ENCODE data around the gene RSPH6A. TPM values are rescaled to one million over a fixed set of nuclear protein-coding genes. Genes with fewer than 3 reads are reported as not detected.

Gene RSPH6A
- total and polyA plus RNA-seq, 10 of the 15 experiments (the other 5 are each of a cell fraction or from before 2014, with no cell fraction given) = 0.03 to 0.41 (median 0.22) TPM; not detected in 4

GRCh38 chr19:45754323-45754722, 60.8 kb downstream of the RSPH6A start:
- 78% methylated on average over 8 of the region's 8 CpGs for WGBS (ENCODE audit: insufficient coverage, insufficient replicate concordance, low lambda C conversion rate, missing lambda C conversion rate)
- no peak for TF ChIP-seq BCLAF1 (IDR thresholded peaks at IDR 0.05)
- no peak for TF ChIP-seq ZNF384 (IDR thresholded peaks at IDR 0.05; ENCODE audit: borderline replicate concordance, low read depth, low read length)
- TF ChIP-seq, protein P1, sequence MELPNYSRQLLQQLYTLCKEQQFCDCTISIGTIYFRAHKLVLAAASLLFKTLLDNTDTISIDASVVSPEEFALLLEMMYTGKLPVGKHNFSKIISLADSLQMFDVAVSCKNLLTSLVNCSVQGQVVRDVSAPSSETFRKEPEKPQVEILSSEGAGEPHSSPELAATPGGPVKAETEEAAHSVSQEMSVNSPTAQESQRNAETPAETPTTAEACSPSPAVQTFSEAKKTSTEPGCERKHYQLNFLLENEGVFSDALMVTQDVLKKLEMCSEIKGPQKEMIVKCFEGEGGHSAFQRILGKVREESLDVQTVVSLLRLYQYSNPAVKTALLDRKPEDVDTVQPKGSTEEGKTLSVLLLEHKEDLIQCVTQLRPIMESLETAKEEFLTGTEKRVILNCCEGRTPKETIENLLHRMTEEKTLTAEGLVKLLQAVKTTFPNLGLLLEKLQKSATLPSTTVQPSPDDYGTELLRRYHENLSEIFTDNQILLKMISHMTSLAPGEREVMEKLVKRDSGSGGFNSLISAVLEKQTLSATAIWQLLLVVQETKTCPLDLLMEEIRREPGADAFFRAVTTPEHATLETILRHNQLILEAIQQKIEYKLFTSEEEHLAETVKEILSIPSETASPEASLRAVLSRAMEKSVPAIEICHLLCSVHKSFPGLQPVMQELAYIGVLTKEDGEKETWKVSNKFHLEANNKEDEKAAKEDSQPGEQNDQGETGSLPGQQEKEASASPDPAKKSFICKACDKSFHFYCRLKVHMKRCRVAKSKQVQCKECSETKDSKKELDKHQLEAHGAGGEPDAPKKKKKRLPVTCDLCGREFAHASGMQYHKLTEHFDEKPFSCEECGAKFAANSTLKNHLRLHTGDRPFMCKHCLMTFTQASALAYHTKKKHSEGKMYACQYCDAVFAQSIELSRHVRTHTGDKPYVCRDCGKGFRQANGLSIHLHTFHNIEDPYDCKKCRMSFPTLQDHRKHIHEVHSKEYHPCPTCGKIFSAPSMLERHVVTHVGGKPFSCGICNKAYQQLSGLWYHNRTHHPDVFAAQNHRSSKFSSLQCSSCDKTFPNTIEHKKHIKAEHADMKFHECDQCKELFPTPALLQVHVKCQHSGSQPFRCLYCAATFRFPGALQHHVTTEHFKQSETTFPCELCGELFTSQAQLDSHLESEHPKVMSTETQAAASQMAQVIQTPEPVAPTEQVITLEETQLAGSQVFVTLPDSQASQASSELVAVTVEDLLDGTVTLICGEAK (IDR thresholded peaks at IDR 0.05; ENCODE audit: borderline replicate concordance) = no peak
- no peak for TF ChIP-seq LARP7 (IDR thresholded peaks at IDR 0.05)
- no peak for TF ChIP-seq ZNF217 (IDR thresholded peaks at IDR 0.05)
- no peak for TF ChIP-seq NRF1 (conservative IDR thresholded peaks at IDR 0.05; ENCODE audit: low read depth, low read length)
- no peak for TF ChIP-seq BHLHE40 (IDR thresholded peaks at IDR 0.05; ENCODE audit: borderline replicate concordance in 1 of 2, low read depth in 2 of 2, low read length in 1 of 2)
- no peak for TF ChIP-seq KAT2A (conservative IDR thresholded peaks at IDR 0.05; ENCODE audit: control insufficient read depth, low read depth, low read length)
- TF ChIP-seq BCL11A (IDR thresholded peaks at IDR 0.05; ENCODE audit: low read depth, low read length) = no peak
- TF ChIP-seq IRF4 (IDR thresholded peaks at IDR 0.05; ENCODE audit: low read depth, low read length) = no peak
- no peak for TF ChIP-seq RFX5 (IDR thresholded peaks at IDR 0.05; ENCODE audit: low read depth, low read length)
- TF ChIP-seq SMC3 (IDR thresholded peaks at IDR 0.05; ENCODE audit: borderline replicate concordance, low read length) = no peak
- TF ChIP-seq, protein P2, sequence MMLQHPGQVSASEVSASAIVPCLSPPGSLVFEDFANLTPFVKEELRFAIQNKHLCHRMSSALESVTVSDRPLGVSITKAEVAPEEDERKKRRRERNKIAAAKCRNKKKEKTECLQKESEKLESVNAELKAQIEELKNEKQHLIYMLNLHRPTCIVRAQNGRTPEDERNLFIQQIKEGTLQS (IDR thresholded peaks at IDR 0.05; ENCODE audit: borderline replicate concordance, extremely low read depth, low read depth, low read length) = no peak
- TF ChIP-seq, protein P3, sequence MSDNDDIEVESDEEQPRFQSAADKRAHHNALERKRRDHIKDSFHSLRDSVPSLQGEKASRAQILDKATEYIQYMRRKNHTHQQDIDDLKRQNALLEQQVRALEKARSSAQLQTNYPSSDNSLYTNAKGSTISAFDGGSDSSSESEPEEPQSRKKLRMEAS (IDR thresholded peaks at IDR 0.05; ENCODE audit: low read depth, low read length) = no peak
- no peak for TF ChIP-seq MYB (IDR thresholded peaks at IDR 0.05; ENCODE audit: borderline replicate concordance, low read depth, low read length)
- no TSS peak for BruUV-seq (replicated peaks)
- H4K20me1 ChIP-seq (ENCODE audit: control insufficient read depth, insufficient read depth) = no peaks in the 10 kb centered on the region
- no peaks in the 10 kb centered on the region for H3K9me3 ChIP-seq (replicated peaks; ENCODE audit: control insufficient read depth, insufficient read depth, low read length)
- SMC1A ChIA-PET (ENCODE audit: uncharacterized antibody, unreplicated experiment) = interaction anchor here (1.1 kb wide), 1 partner anchor 37 kb away, joined by 4 read pairs; no protein-coding TSS in a partner anchor
- FAIRE-seq (no peak), DNase-seq (ENCODE audit: low read depth, low spot score) (no peak), ATAC-seq (no peak)
- POLR2A ChIA-PET = interaction anchor here (0.8 kb wide), 1 partner anchor 13 kb away, joined by 3 read pairs; no protein-coding TSS in a partner anchor
- no peaks in the 10 kb centered on the region for H3K4me1 ChIP-seq (ENCODE audit: control insufficient read depth, insufficient read depth, low read length)
- no peaks in the 10 kb centered on the region for H3K79me2 ChIP-seq (ENCODE audit: control insufficient read depth, insufficient read depth, low read length)
- H3K27me3 ChIP-seq (replicated peaks in 1 of 2; ENCODE audit: control insufficient read depth in 2 of 2, insufficient read depth in 2 of 2, low read length in 1 of 2) = no peaks in the 10 kb centered on the region
- in situ Hi-C loops (cut with MboI) (no loop called here), intact Hi-C loops (cut with micrococcal nuclease; ENCODE audit: unreplicated experiment) (no loop called here)
- no peak overlapping the region for H3K4me2 ChIP-seq (ENCODE audit: control insufficient read depth, insufficient read depth)
- RAD21 ChIA-PET (ENCODE audit: unreplicated experiment) = interaction anchor here (1.2 to 2.8 kb wide), 2 partner anchors 16 to 40 kb away, joined by 3 to 9 read pairs; partner anchors contain the start of gene SIX5
- CTCF ChIA-PET = interaction anchor here (1.4 to 2.9 kb wide), 4 partner anchors 8 to 45 kb away, joined by 5 to 12 read pairs (median 6); partner anchors contain the start of gene FBXO46
- no peak overlapping the region for H3K27ac ChIP-seq (ENCODE audit: control insufficient read depth, insufficient read depth)
- no peak overlapping the region for H3K9ac ChIP-seq (ENCODE audit: control insufficient read depth, insufficient read depth, low read length)
- H3K36me3 ChIP-seq (ENCODE audit: control insufficient read depth in 2 of 2, insufficient read depth in 2 of 2, low read length in 1 of 2) = no peaks in the 10 kb centered on the region
- H2AFZ ChIP-seq (ENCODE audit: control insufficient read depth, low read depth, low read length) = no peak overlapping the region
- H3K4me3 ChIP-seq = no peak overlapping the region
